Right ventricle myocardium inferior (tissue), 1 donor: Measurements from ENCODE around the gene APOL4. TPM values are rescaled to one million over a fixed set of nuclear protein-coding genes. Genes with fewer than 3 reads are reported as not detected.
A peak's percentile ranks its signal among the peaks of the same experiment; 100 is the strongest.
"Not testable (repeated sequence)": the region's sequence is repeated elsewhere in the genome, so short reads cannot be mapped to it uniquely, and the experiment has no call there.

Experiments used
- ATAC-seq: fragments of 200-7000 bp; cut with Tn5 transposase; one replicate; pipeline ENCODE4 v1.9.1; 2020; ENCODE audit warnings: mild to moderate bottlenecking, moderate library complexity
- DNase-seq: peaks from one replicate; pipeline ENCODE4 v3.0.0; 2021; ENCODE audit errors: missing footprints
- intact Hi-C: fragments of 100-400 bp; cut with DNase I; formaldehyde crosslinking; loops from one replicate; pipeline ENCODE4 v1.11.0; 2022
- total RNA-seq: library from RNA; stranded (reverse); fragmentation: NEBNext Ultra II Directional; extraction: Animal tissue kit (Norgen Biotek cat#: 25700); gene quantifications from one replicate; pipeline ENCODE4 v1.2.1, GENCODE V29; 2021
- donor health status: DM: no; HTN: yes; CAD: no; lungs with severe emphysema.

Gene APOL4
- total RNA-seq, 1 donor from 2014 or later, result 6.9 TPM

- ATAC-seq, result no peak
- DNase-seq, result no peak
- intact Hi-C loops, result no loop called here
Measured at GRCh38 chr22:36211237-36211861, 9.7 kb upstream of the APOL4 start.

DNA sequence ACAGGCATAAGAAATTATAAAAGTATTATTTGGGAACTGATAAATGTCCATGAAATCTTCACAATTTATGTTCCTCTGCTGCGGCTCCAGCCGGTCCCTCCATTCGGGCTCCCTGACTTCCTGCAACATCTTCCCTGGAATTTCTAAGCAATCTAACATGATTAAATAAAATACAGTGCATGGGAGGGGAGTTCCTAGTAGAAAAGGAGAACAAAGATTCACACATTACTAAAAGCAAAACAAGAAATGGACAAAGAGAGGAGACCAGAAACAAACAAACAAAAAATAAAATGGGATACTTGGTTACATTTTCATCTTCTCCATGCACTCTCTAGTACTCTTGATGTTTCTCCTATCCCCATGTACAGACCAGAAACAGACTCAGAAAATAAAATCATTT lies 8.6 kb upstream of the APOL4 start:
- intact Hi-C loops, result no loop called here
- ATAC-seq (no peak), DNase-seq (no peak)

DNA sequence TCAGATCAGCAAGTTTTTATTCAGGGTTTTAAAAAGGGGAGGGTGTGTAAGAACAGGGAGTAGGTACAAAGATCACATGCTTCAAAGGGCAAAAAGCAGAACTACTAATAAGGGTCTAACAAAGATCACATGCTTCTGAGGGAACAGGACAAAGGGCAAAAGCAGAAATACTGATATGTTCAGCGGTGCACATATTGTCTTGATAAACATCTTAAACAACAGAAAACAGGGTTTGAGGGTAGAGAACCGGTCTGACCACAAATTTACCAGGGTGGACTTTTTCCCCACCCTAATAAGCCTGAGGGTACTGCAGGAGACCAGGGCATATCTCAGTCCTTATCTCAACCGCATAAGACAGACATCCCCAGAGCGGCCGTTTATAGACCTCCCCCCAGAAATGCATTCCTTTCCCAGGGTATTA lies 7.9 kb upstream of the APOL4 start:
- intact Hi-C loops, result not testable (repeated sequence)

GRCh38 chr22:36208914-36209313 lies 7.3 kb upstream of the APOL4 start:
- intact Hi-C loops, result no loop called here
- ATAC-seq, result no peak
- no peak for DNase-seq

More for the DNA sequence above, 7.9 kb upstream of the APOL4 start:
- not testable (repeated sequence) for ATAC-seq, DNase-seq

DNA sequence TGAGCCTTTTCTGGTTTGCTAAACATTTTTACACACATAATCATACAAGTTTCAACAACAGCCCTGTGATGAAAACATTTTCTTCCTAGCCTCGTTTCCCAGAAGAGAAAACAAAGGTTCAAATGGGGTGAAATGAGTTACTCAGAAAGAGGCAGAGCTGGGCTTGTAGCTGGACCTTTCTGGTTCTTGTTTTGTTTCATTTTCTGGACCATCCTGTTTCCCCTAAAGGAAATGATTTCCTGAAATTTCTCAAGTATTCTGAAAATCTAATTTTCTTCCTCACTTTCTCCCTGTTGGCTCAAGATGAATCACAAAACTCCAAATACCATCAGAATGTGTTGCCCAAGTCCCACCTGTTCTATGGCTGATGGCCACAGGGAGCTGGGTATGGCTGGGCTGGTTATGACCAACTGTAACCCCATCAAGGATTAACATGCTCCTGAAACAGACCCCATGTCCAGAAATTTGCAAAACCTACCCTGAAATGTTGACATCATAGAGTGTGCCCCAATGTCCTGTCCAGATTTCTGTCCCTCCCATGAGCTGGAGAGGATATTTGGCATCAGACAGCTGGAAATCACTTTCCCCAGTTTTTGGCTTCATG lies 6.7 kb upstream of the APOL4 start:
- ATAC-seq, result peak; percentile 36
- DNase-seq, result no peak
- intact Hi-C loops, result no loop called here

GRCh38 chr22:36206255-36206654 lies 4.6 kb upstream of the APOL4 start:
- DNase-seq (no peak), ATAC-seq (no peak)
- intact Hi-C loops, result no loop called here

DNA sequence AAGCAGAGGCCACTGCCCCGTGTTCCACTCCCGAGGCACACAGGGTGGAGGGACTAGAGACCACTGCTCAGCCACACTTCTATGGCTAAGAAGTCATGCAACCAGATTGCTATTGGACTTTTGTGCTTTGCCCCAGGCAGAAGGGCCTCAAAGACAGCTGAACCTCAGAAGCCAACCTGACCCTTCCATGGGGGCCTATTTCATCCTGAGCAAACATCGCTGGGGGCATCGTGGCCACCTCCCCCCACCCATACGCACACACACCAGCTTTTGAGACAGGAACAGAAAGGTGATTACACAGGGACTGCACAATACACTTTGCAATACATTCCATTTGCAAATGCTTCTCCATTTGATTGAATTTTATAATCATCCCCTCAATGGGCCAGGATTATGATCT lies 4.0 kb upstream of the APOL4 start:
- DNase-seq, intact Hi-C loops, ATAC-seq: not testable (repeated sequence)

DNA sequence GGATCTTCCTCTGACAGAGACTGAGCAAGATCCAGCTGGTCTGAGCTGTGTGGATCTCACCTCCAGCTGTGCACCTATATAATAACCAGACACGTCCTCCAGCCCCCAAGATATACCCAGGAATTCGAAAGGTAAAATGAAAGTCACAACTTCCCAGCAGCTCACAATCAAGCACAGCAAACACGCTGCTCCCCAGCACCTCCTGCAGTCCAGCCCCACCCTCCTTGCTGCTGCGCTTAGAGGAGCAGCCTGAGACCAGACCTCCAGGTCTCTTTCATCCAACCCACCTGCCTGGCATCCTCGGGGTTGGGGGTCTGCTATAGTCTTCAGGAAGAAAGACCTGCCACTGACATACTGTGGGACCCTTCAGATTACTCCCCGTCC lies 3.0 kb upstream of the APOL4 start:
- ATAC-seq (no peak), DNase-seq (no peak)
- intact Hi-C loops, result no loop called here

GRCh38 chr22:36204001-36204631 lies 2.5 kb upstream of the APOL4 start:
- DNase-seq (no peak), ATAC-seq (no peak)
- intact Hi-C loops, result no loop called here

- DNase-seq, intact Hi-C loops, ATAC-seq: not testable (repeated sequence)
Measured at GRCh38 chr22:36203441-36203840, 1.8 kb upstream of the APOL4 start.

DNA sequence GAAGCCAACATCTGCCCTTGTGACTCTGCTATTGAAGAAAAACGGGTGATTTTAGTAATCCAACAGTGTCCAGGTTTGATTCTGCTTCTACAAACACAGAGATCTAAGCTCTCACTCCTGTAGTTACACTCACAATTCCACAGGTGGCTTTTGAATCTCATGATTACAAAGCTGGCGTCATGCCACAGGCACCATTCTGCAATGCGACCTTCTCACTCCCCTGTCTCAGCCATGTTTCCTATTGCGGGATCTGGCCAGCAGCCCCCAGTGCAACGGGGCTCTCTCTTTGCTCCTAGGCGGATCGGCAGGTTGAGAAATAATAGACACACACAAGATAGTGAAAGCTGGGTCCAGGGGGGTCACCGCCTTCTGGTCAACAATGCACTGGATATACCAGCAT lies 1.3 kb upstream of the APOL4 start:
- intact Hi-C loops, DNase-seq, ATAC-seq: not testable (repeated sequence)

GRCh38 chr22:36201025-36201424 lies 584 bp downstream of the APOL4 start:
- DNase-seq, ATAC-seq, intact Hi-C loops: not testable (repeated sequence)

DNA sequence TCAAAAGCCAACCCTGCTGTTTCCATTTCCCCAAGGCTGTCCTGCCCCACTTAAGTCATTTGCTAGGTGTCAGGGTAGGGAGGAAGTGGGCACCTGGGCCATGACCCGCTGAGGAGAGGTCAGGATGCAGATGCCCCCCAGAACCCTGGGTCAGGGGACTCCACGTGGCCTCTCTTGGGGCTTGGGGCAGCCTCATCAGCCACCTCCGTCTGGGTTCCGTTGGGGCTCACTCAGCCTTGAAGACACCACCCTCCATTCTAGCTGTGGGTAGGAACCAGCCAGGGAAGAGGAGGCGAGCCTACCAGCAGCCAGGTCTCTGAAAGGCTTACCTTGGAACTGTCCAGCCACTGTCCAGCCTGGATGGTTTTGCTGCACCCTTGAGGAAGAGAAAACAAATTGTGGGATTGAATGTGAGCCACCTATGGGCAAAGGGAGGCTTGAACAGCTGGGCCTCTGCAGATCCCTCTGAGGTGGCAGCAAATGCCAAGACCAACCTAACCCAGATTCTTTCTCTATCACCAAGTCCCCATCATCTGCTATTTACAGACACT lies 2.5 kb downstream of the APOL4 start:
- no peak for ATAC-seq
- no peak for DNase-seq
- intact Hi-C loops, result loop anchor here (5.0 kb wide), 1 partner anchor 78 kb away; no protein-coding TSS in a partner anchor

GRCh38 chr22:36198536-36198935 lies 3.1 kb downstream of the APOL4 start:
- intact Hi-C loops, result loop anchor here (5.0 kb wide), 1 partner anchor 79 kb away; no protein-coding TSS in a partner anchor
- DNase-seq (no peak), ATAC-seq (no peak)

DNA sequence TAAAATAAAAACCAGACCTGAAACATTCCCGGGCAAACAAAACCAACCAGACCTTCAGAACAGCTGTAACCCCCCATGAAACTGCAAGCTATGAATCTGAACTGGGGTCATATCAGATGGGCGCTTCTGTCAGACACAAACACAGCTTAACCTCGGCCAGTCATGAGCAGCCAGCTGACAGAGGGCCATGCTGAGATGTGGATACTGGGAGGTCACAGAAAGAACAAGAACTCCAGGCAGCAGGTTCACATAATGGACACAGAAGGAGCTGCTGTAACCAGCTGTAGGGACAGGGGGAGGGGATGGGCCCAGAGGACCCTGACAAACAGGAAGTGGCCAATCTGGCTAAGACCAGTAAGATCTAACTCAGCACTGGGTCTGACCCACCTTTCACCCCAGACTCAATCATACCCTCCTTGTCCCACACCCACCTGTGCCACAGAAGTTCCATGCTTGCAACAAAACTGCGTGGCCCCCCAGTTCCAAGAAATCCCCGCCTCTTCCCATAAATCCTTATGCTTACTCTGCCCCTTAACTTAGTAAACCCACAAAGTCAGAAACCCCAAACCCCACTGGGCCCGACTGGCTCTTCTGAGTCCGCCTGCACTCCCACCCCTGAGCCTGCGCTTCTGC lies 4.0 kb downstream of the APOL4 start:
- ATAC-seq, result peak; percentile 30
- intact Hi-C loops, result loop anchor here (5.0 kb wide), 1 partner anchor 80 kb away; no protein-coding TSS in a partner anchor
- DNase-seq, result no peak

DNA sequence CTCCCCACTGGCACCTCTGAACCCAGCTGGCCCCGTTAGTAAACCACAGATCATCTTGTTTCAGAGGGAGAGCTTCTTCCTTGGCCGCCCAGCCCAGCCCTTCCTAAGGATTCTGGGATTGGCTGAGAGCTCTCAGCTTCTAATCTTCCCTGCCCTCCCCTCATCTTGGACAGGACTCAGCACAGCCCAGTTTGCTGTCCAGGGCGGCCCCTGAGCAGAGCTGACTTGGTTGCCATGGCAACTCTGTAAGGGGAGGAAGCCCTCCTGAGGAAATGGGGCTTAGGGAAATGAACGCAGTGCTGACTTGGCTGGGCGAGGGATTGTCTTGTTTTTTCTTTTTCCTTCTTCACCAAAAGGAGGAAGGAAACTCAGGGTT lies 4.6 kb downstream of the APOL4 start:
- DNase-seq, result peak; percentile 81
- intact Hi-C loops, result loop anchor here (5.0 kb wide), 1 partner anchor 80 kb away; no protein-coding TSS in a partner anchor
- peak; percentile 77 for ATAC-seq

- no peak for ATAC-seq
- intact Hi-C loops, result loop anchor here (5.0 kb wide), 1 partner anchor 81 kb away; no protein-coding TSS in a partner anchor
- DNase-seq, result no peak
Measured at GRCh38 chr22:36196254-36197064, 5.2 kb downstream of the APOL4 start.

- no peak for DNase-seq
- ATAC-seq, result peak; percentile 43
- intact Hi-C loops, result loop anchor here (2.0 to 5.0 kb wide), 2 partner anchors 82 to 292 kb away; no protein-coding TSS in a partner anchor
Measured at GRCh38 chr22:36194971-36195370, 6.6 kb downstream of the APOL4 start.
